Adrenal gland (tissue), 5 donors: ENCODE results near the gene NMRK2.

Experiments
- CTCF ChIP-seq, 6 experiments: fragments of 450-650 bp in 4 of 6; fragments of 200-600 bp in 2 of 6; sonication (generic) in 1 of 6; IDR thresholded peaks; 1 replicate in 5 of 6; 2 replicates in 1 of 6; pipeline versions ENCODE4 v1.5.1 to v1.8.0; 2016 to 2021; ENCODE audit warnings: antibody characterized with exemption in 6 of 6, mild to moderate bottlenecking in 2 of 6, moderate library complexity in 1 of 6
- POLR2A ChIP-seq, 2 donors: fragments of 450-650 bp; IDR thresholded peaks; one replicate each; pipeline ENCODE4 v1.6.1; 2017; ENCODE audit warnings: antibody characterized with exemption in 2 of 2, mild to moderate bottlenecking in 2 of 2, moderate library complexity in 1 of 2
- donor health status: DM: no; HTN: no; CAD: no.

GRCh38 chr19:3895788-3896187, 37.1 kb upstream of the NMRK2 start:
- no peak for TF ChIP-seq CTCF (IDR thresholded peaks at IDR 0.05)
- TF ChIP-seq POLR2A (IDR thresholded peaks at IDR 0.05) = no peak
